Measurements from ENCODE around the gene TMPRSS3.

DNA sequence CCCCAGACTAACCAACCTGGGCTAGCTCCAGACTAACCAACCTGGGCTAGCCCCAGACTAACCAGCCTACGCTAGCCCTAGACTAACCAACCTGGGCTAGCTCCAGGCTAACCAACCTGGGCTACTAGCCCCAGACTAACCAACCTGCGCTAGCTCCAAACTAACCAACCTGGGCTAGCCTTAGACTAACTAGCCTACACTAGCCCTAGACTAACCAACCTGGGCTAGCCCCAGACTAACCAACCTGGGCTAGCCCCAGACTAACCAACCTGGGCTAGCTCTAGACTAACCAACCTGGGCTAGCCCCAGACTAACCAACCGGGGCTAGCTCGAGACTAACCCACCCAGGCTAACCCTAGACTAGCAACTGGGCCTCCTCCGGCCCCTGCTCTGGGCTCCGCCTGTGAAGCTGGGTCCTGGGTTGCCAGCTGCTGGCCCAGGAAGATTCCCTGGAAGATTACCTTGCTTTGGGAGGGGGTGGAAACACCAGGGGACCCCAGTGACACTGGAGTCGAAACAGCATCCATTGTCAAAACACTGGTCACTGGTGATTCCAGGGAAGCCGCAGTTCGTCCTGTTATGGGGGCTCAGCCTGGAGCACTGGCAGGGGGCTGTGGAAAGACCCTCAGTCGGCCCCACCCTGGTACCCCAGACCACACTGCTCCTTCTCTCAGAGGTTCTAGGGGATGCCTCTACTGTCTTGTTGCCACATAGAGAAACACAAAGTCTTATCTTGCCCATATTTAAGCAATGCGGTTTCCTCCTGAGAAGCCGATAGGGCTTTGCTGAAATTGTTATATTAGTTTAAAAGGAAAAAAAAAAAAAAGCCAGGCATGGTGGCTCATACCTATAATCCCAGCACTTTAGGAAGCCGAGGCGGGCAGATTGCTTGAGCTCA, 46.2 kb downstream of the TMPRSS3 start:
- TF ChIP-seq, protein P1, sequence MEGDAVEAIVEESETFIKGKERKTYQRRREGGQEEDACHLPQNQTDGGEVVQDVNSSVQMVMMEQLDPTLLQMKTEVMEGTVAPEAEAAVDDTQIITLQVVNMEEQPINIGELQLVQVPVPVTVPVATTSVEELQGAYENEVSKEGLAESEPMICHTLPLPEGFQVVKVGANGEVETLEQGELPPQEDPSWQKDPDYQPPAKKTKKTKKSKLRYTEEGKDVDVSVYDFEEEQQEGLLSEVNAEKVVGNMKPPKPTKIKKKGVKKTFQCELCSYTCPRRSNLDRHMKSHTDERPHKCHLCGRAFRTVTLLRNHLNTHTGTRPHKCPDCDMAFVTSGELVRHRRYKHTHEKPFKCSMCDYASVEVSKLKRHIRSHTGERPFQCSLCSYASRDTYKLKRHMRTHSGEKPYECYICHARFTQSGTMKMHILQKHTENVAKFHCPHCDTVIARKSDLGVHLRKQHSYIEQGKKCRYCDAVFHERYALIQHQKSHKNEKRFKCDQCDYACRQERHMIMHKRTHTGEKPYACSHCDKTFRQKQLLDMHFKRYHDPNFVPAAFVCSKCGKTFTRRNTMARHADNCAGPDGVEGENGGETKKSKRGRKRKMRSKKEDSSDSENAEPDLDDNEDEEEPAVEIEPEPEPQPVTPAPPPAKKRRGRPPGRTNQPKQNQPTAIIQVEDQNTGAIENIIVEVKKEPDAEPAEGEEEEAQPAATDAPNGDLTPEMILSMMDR (IDR thresholded peaks at IDR 0.05): no peak
- TF ChIP-seq POLR2A (IDR thresholded peaks at IDR 0.05; ENCODE audit: low read depth): no peak
